ENCODE measurements around the gene NAV2. TPM values are rescaled to one million over a fixed set of nuclear protein-coding genes. Genes with fewer than 3 reads are reported as not detected.

Gene NAV2
- polyA plus RNA-seq, 3 donors = not detected

DNA sequence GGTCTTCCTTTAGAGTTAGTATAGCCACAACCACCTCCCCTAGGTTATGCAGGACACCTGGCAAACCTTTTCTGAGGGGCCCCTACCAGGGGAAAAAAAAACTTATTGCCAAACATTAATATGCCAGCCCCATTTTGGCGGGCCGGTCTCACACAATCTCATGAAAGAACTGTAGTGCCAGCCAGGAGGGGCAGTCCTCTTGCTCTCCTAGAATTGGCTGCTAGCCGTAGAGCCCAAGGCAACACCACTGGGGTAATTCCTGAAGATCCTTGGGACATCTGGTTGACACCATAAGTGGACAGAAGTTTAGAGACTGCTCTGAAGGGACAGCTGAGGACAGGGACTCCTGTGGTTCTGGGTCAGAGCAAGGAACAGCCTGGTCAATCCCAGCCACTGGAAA lies 24.2 kb downstream of the NAV2 start:
- Histone ChIP-seq H3K9me3 (replicated peaks in 1 of 2; ENCODE audit: control insufficient read depth in 1 of 2, insufficient read depth in 1 of 2, low read length in 2 of 2) (no peaks in the 10 kb centered on the region), H3K9ac (ENCODE audit: insufficient read depth, low read length, poor library complexity, severe bottlenecking) (no peak overlapping the region), H2AFZ (ENCODE audit: insufficient read depth, low read depth, low read length, poor library complexity, severe bottlenecking) (no peak overlapping the region), H3K4me1 (ENCODE audit: control insufficient read depth in 1 of 2, insufficient read depth in 2 of 2, low read length in 2 of 2) (no peaks in the 10 kb centered on the region), H3K79me2 (ENCODE audit: insufficient read depth, low read length) (no peaks in the 10 kb centered on the region), H4K20me1 (ENCODE audit: insufficient read depth, low read length) (no peaks in the 10 kb centered on the region), H3K4me3 (replicated peaks in 1 of 3; ENCODE audit: low read depth in 2 of 3, low read length in 3 of 3) (no peak overlapping the region), H3K27me3 (ENCODE audit: control insufficient read depth in 2 of 2, insufficient read depth in 2 of 2, low read length in 2 of 2) (no peaks in the 10 kb centered on the region), H3K36me3 (replicated peaks in 1 of 2; ENCODE audit: control insufficient read depth in 1 of 2, insufficient read depth in 2 of 2, low read length in 2 of 2) (no peaks in the 10 kb centered on the region), H3K27ac (ENCODE audit: low read depth in 1 of 2, low read length in 2 of 2) (no peak overlapping the region), H3K4me2 (replicated peaks; ENCODE audit: extremely low read depth, low read length, poor library complexity, severe bottlenecking) (no peak overlapping the region)
- DNase-seq = no peak
- Mint-ChIP-seq H3K4me1 (no peaks in the 10 kb centered on the region), H3K27me3 (ENCODE audit: low read depth in 3 of 3) (peaks cover 0 to 6% (median 6%) of the 10 kb centered on the region in 3 donors), H3K27ac (peak overlapping the region in 1 of 7 donors; percentile 20), H3K9me3 (peaks cover 0 to 2% (median 0%) of the 10 kb centered on the region in 7 donors), H3K36me3 (no peaks in the 10 kb centered on the region), H3K4me3 (no peak overlapping the region)
- TF ChIP-seq CTCF (IDR thresholded peaks at IDR 0.05) = no peak
- intact Hi-C loops (cut with micrococcal nuclease) = no loop called here
- 94% methylated on average over 3 of the region's 3 CpGs for WGBS (ENCODE audit: insufficient coverage)

DNA sequence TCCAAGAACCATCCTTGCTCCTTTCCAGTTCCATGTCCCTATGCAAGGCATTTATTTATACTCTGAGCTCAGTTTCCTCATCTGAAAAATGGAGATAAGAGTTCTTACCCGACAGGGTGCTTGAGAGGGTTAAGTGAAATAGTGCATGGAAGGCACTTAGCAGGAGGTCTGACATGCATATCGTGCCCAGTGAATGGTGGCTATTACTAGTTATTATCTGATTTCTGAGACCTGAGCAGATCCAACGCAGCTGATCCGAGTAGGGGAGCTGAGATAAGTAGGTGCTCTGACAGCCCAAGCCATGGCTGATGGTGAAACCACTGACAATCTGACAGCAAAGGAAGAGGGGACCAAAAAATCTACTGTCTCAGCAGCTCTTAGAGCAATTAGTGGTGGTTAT lies 24.9 kb downstream of the NAV2 start:
- Mint-ChIP-seq H3K4me3 (no peak overlapping the region), H3K27me3 (ENCODE audit: low read depth in 3 of 3) (peaks cover 0 to 6% (median 6%) of the 10 kb centered on the region in 3 donors), H3K27ac (no peak overlapping the region), H3K4me1 (no peaks in the 10 kb centered on the region), H3K36me3 (no peaks in the 10 kb centered on the region), H3K9me3 (peaks cover 0 to 2% (median 0%) of the 10 kb centered on the region in 7 donors)
- H3K9ac ChIP-seq (ENCODE audit: insufficient read depth, low read length, poor library complexity, severe bottlenecking) = no peak overlapping the region
- H4K20me1 ChIP-seq (ENCODE audit: insufficient read depth, low read length) = no peaks in the 10 kb centered on the region
- no peaks in the 10 kb centered on the region for H3K9me3 ChIP-seq (replicated peaks in 1 of 2; ENCODE audit: control insufficient read depth in 1 of 2, insufficient read depth in 1 of 2, low read length in 2 of 2)
- no peak overlapping the region for H3K27ac ChIP-seq (ENCODE audit: low read depth in 1 of 2, low read length in 2 of 2)
- no peaks in the 10 kb centered on the region for H3K27me3 ChIP-seq (ENCODE audit: control insufficient read depth in 2 of 2, insufficient read depth in 2 of 2, low read length in 2 of 2)
- TF ChIP-seq CTCF (IDR thresholded peaks at IDR 0.05) = no peak
- H3K79me2 ChIP-seq (ENCODE audit: insufficient read depth, low read length) = no peaks in the 10 kb centered on the region
- no peaks in the 10 kb centered on the region for H3K4me1 ChIP-seq (ENCODE audit: control insufficient read depth in 1 of 2, insufficient read depth in 2 of 2, low read length in 2 of 2)
- H3K36me3 ChIP-seq (replicated peaks in 1 of 2; ENCODE audit: control insufficient read depth in 1 of 2, insufficient read depth in 2 of 2, low read length in 2 of 2) = no peaks in the 10 kb centered on the region
- no peak for DNase-seq
- whole genome bisulfite sequencing (ENCODE audit: insufficient coverage) = 93% methylated on average over 4 of the region's 4 CpGs
- no peak overlapping the region for H3K4me2 ChIP-seq (replicated peaks; ENCODE audit: extremely low read depth, low read length, poor library complexity, severe bottlenecking)
- intact Hi-C loops (cut with micrococcal nuclease) = no loop called here
- no peak overlapping the region for H2AFZ ChIP-seq (ENCODE audit: insufficient read depth, low read depth, low read length, poor library complexity, severe bottlenecking)
- no peak overlapping the region for H3K4me3 ChIP-seq (replicated peaks in 1 of 3; ENCODE audit: low read depth in 2 of 3, low read length in 3 of 3)

All from CD14-positive monocyte (primary cell).